OCI-LY7 (cell line): Measurements from ENCODE around the gene RNF5.

ENCODE experiments used
- CTCF ChIP-seq: fragments of 200-600 bp; sonication (generic); conservative IDR thresholded peaks from 2 replicates; pipeline ENCODE4 v1.5.1; 2014; ENCODE audit warnings: mild to moderate bottlenecking, antibody characterized with exemption, low read length, moderate library complexity, mixed read lengths
- EZH2phosphoT487 ChIP-seq: fragments of 200-600 bp; sonication (generic); IDR thresholded peaks from 2 replicates; pipeline ENCODE4 v1.6.1; 2018; ENCODE audit warnings: low read depth, borderline replicate concordance, mild to moderate bottlenecking, mixed run types, antibody characterized with exemption, low read length, moderate library complexity, mixed read lengths

GRCh38 chr6:32182555-32182981 is 4.4 kb downstream of the RNF5 start:
- TF ChIP-seq CTCF: no peak
- no peak for TF ChIP-seq EZH2phosphoT487
